Measurements from ENCODE around the gene TNFRSF8. TPM values are rescaled to one million over a fixed set of nuclear protein-coding genes. Genes with fewer than 3 reads are reported as not detected.

Gene TNFRSF8
- total and polyA plus RNA-seq, 9 of the 15 experiments (the other 6 are each of a cell fraction or from before 2014, with no cell fraction given): 3.5 to 38.4 (median 17.1) TPM

GRCh38 chr1:12164210-12164609 is 101.1 kb downstream of the TNFRSF8 start:
- H4K20me1 ChIP-seq (replicated peaks; ENCODE audit: control insufficient read depth, insufficient read depth, low read length): peaks cover 17% of the 10 kb centered on the region
- no peak for TF ChIP-seq MAX (CRISPR knock-in tag; IDR thresholded peaks at IDR 0.05)
- TF ChIP-seq SPI1 (IDR thresholded peaks at IDR 0.05; ENCODE audit: borderline replicate concordance, low read depth, low read length): peak; percentile 61; the same call in 1 of the 2 replicates
- no peak overlapping the region for H2AFZ ChIP-seq (ENCODE audit: low read depth, low read length)
- ATAC-seq (no peak), DNase-seq (ENCODE audit: extremely low read depth in 1 of 4, low spot score in 3 of 4) (no peak), FAIRE-seq (no peak)
- peak overlapping the region in 1 of 2 experiments; percentile 28; a peak in 1 of 4 replicates for H3K9ac ChIP-seq (ENCODE audit: insufficient read depth in 1 of 2, low read depth in 2 of 2, low read length in 2 of 2)
- ChIA-PET CTCF (ENCODE audit: low intra/inter-chr PET ratio) (no interaction called here), POLR2A (no interaction called here)
- no peaks in the 10 kb centered on the region; the same call in 2 of the 3 replicates for H3K36me3 ChIP-seq (ENCODE audit: control insufficient read depth, insufficient read depth, low read length)
- intact Hi-C loops (cut with micrococcal nuclease): loop anchor here (5.0 kb wide), 1 partner anchor 43 kb away; no protein-coding TSS in a partner anchor
- in situ Hi-C loops (cut with MboI): no loop called here
- peaks cover 39 to 44% of the 10 kb centered on the region in 2 experiments for H3K4me1 ChIP-seq (replicated peaks in 1 of 2; ENCODE audit: control insufficient read depth in 2 of 2, insufficient read depth in 2 of 2, low read length in 2 of 2)
- peaks cover 4% of the 10 kb centered on the region for H3K9me1 ChIP-seq (ENCODE audit: control insufficient read depth, insufficient read depth, low read length)
- H3K9me3 ChIP-seq (replicated peaks; ENCODE audit: control insufficient read depth, insufficient read depth, low read depth, low read length): no peaks in the 10 kb centered on the region
- no peaks in the 10 kb centered on the region for H3K27me3 ChIP-seq (ENCODE audit: control insufficient read depth in 2 of 2, insufficient read depth in 2 of 2, low read length in 2 of 2)
- no TSS peak for BruUV-seq (replicated peaks)
- WGBS (ENCODE audit: insufficient coverage, low coverage, missing lambda C conversion rate): 78% methylated on average over 5 of the region's 5 CpGs
- no peak overlapping the region for H3K27ac ChIP-seq (ENCODE audit: extremely low read depth, low read depth, low read length)
- H3K4me2 ChIP-seq (ENCODE audit: insufficient read depth, low read length): no peak overlapping the region
- no peak overlapping the region for H3K4me3 ChIP-seq
- H3K79me2 ChIP-seq (ENCODE audit: control insufficient read depth, insufficient read depth, low read length): peaks cover 24% of the 10 kb centered on the region

- H2AFZ ChIP-seq (ENCODE audit: low read depth, low read length): no peak overlapping the region
- H4K20me1 ChIP-seq (replicated peaks; ENCODE audit: control insufficient read depth, insufficient read depth, low read length): peaks cover 18% of the 10 kb centered on the region
- H3K79me2 ChIP-seq (ENCODE audit: control insufficient read depth, insufficient read depth, low read length): peaks cover 36% of the 10 kb centered on the region
- FAIRE-seq (no peak), DNase-seq (ENCODE audit: extremely low read depth in 1 of 4, low spot score in 3 of 4) (no peak), ATAC-seq (no peak)
- TF ChIP-seq ZNF140 (CRISPR knock-in tag; IDR thresholded peaks at IDR 0.05) (no peak), CC2D1A (IDR thresholded peaks at IDR 0.05) (no peak), RB1 (IDR thresholded peaks at IDR 0.05; ENCODE audit: low read depth) (no peak), RBM14 (IDR thresholded peaks at IDR 0.05; ENCODE audit: borderline replicate concordance, insufficient read depth, low read depth, low read length) (no peak), LEF1 (IDR thresholded peaks at IDR 0.05) (no peak), ZMIZ1 (IDR thresholded peaks at IDR 0.05; ENCODE audit: low read depth in 2 of 2, low read length in 2 of 2) (no peak), NR1H2 (CRISPR knock-in tag; IDR thresholded peaks at IDR 0.05) (no peak)
- ChIA-PET POLR2A (interaction anchor here (0.8 to 2.6 kb wide), 4 partner anchors 9 to 16 kb away, joined by 3 to 12 read pairs (median 6); no protein-coding TSS in a partner anchor), CTCF (ENCODE audit: low intra/inter-chr PET ratio) (no interaction called here)
- peaks cover 39 to 44% of the 10 kb centered on the region in 2 experiments for H3K4me1 ChIP-seq (replicated peaks in 1 of 2; ENCODE audit: control insufficient read depth in 2 of 2, insufficient read depth in 2 of 2, low read length in 2 of 2)
- H3K36me3 ChIP-seq (ENCODE audit: control insufficient read depth, insufficient read depth, low read length): peaks cover 10% of the 10 kb centered on the region; the same call in 2 of the 3 replicates
- 60% methylated on average over 3 of the region's 4 CpGs for WGBS (ENCODE audit: insufficient coverage, low coverage, missing lambda C conversion rate)
- H3K27me3 ChIP-seq (ENCODE audit: control insufficient read depth in 2 of 2, insufficient read depth in 2 of 2, low read length in 2 of 2): no peaks in the 10 kb centered on the region
- no peak overlapping the region for H3K4me2 ChIP-seq (ENCODE audit: insufficient read depth, low read length)
- H3K9me1 ChIP-seq (ENCODE audit: control insufficient read depth, insufficient read depth, low read length): peaks cover 4% of the 10 kb centered on the region
- intact Hi-C loops (cut with micrococcal nuclease): no loop called here
- in situ Hi-C loops (cut with MboI): no loop called here
- H3K27ac ChIP-seq (ENCODE audit: extremely low read depth, low read depth, low read length): no peak overlapping the region
- no TSS peak for BruUV-seq (replicated peaks)
- H3K4me3 ChIP-seq: no peak overlapping the region
- no peaks in the 10 kb centered on the region for H3K9me3 ChIP-seq (replicated peaks; ENCODE audit: control insufficient read depth, insufficient read depth, low read depth, low read length)
- no peak overlapping the region; a peak in 1 of 4 replicates for H3K9ac ChIP-seq (ENCODE audit: insufficient read depth in 1 of 2, low read depth in 2 of 2, low read length in 2 of 2)
Measured at GRCh38 chr1:12165342-12165741, 102.2 kb downstream of the TNFRSF8 start.
